HL-60 (cell line): ENCODE data around the gene C19orf47.

Experiments used
- CTCF ChIP-seq: IDR thresholded peaks from one replicate; pipeline ENCODE4 v1.5.1; 2011; ENCODE audit warnings: low read length, control low read depth, inconsistent platforms; ENCODE audit not compliant: insufficient read depth
- GABPA ChIP-seq: IDR thresholded peaks from 2 replicates; pipeline ENCODE4 v1.6.1; 2012; ENCODE audit warnings: low read depth
- POLR2AphosphoS5 ChIP-seq: IDR thresholded peaks from 2 replicates; pipeline ENCODE4 v1.6.1; 2012; ENCODE audit warnings: low read depth
- REST ChIP-seq: IDR thresholded peaks from 2 replicates; pipeline ENCODE4 v1.6.1; 2012; ENCODE audit warnings: low read depth; ENCODE audit not compliant: insufficient replicate concordance
- SPI1 ChIP-seq: IDR thresholded peaks from 2 replicates; pipeline ENCODE4 v1.6.1; 2012; ENCODE audit warnings: low read depth, mild to moderate bottlenecking, borderline replicate concordance

GRCh38 chr19:40335855-40336600 lies 12.2 kb downstream of the C19orf47 start:
- no peak for TF ChIP-seq CTCF
- TF ChIP-seq GABPA: no peak
- no peak for TF ChIP-seq POLR2AphosphoS5
- TF ChIP-seq REST: no peak
- no peak for TF ChIP-seq SPI1
